Endothelial cell (in vitro differentiated cells): ENCODE results near the gene ERMP1. TPM values are rescaled to one million over a fixed set of nuclear protein-coding genes. Genes with fewer than 3 reads are reported as not detected.
A peak's percentile ranks its signal among the peaks of the same experiment; 100 is the strongest.
"Not testable (repeated sequence)": the region's sequence is repeated elsewhere in the genome, so short reads cannot be mapped to it uniquely, and the experiment has no call there.

Experiments used
- DNase-seq: peaks from one replicate; pipeline ENCODE4 v3.0.0; 2021; ENCODE audit warnings: low spot score
- H3K27ac Mint-ChIP-seq: one replicate; pipeline ENCODE4 v1.8.0; 2021; ENCODE audit warnings: mixed read lengths, inconsistent platforms; ENCODE audit not compliant: unreplicated experiment
- H3K27me3 Mint-ChIP-seq: one replicate; pipeline ENCODE4 v1.8.0; 2021; ENCODE audit warnings: mild to moderate bottlenecking, moderate library complexity, mixed read lengths, inconsistent platforms; ENCODE audit not compliant: unreplicated experiment
- H3K36me3 Mint-ChIP-seq: one replicate; pipeline ENCODE4 v1.8.0; 2021; ENCODE audit warnings: mild to moderate bottlenecking, low read depth, mixed read lengths, inconsistent platforms; ENCODE audit not compliant: unreplicated experiment
- H3K4me1 Mint-ChIP-seq: one replicate; pipeline ENCODE4 v1.8.0; 2021; ENCODE audit warnings: mild to moderate bottlenecking, mixed read lengths, inconsistent platforms; ENCODE audit not compliant: unreplicated experiment
- H3K4me3 Mint-ChIP-seq: one replicate; pipeline ENCODE4 v1.8.0; 2021; ENCODE audit warnings: mild to moderate bottlenecking, mixed read lengths, inconsistent platforms; ENCODE audit not compliant: unreplicated experiment
- H3K9me3 Mint-ChIP-seq: one replicate; pipeline ENCODE4 v1.8.0; 2021; ENCODE audit warnings: mixed read lengths, inconsistent platforms; ENCODE audit not compliant: unreplicated experiment
- long read RNA-seq: library from polyadenylated mRNA; unstranded; transcript quantifications from one replicate; pipeline ENCODE4 v2.0.0, GENCODE V29; 2020; ENCODE audit not compliant: unreplicated experiment
- total RNA-seq: library from RNA; stranded (reverse); fragmentation: NEBNext Ultra II Directional; extraction: Animal tissue kit (Norgen Biotek cat#: 25700); gene quantifications from one replicate; pipeline ENCODE4 v1.2.1, GENCODE V29; 2021; ENCODE audit not compliant: unreplicated experiment
- TF ChIP-seq, protein P1 (sequence below): fragments of 200-600 bp; sonication (generic); IDR thresholded peaks from one replicate; pipeline ENCODE4 v1.5.0; 2021; ENCODE audit warnings: antibody characterized with exemption; ENCODE audit not compliant: unreplicated experiment

ERMP1 gene, protein sequence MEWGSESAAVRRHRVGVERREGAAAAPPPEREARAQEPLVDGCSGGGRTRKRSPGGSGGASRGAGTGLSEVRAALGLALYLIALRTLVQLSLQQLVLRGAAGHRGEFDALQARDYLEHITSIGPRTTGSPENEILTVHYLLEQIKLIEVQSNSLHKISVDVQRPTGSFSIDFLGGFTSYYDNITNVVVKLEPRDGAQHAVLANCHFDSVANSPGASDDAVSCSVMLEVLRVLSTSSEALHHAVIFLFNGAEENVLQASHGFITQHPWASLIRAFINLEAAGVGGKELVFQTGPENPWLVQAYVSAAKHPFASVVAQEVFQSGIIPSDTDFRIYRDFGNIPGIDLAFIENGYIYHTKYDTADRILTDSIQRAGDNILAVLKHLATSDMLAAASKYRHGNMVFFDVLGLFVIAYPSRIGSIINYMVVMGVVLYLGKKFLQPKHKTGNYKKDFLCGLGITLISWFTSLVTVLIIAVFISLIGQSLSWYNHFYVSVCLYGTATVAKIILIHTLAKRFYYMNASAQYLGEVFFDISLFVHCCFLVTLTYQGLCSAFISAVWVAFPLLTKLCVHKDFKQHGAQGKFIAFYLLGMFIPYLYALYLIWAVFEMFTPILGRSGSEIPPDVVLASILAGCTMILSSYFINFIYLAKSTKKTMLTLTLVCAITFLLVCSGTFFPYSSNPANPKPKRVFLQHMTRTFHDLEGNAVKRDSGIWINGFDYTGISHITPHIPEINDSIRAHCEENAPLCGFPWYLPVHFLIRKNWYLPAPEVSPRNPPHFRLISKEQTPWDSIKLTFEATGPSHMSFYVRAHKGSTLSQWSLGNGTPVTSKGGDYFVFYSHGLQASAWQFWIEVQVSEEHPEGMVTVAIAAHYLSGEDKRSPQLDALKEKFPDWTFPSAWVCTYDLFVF
- 13.4 TPM for total RNA-seq
- long read RNA-seq, full-length matches to known transcripts, result 1 of 1 reads
- long read RNA-seq, partial matches to known transcripts, result 0 of 1 reads
- long read RNA-seq, other reads (novel, unspliced or antisense), result 0 of 1 reads

DNA sequence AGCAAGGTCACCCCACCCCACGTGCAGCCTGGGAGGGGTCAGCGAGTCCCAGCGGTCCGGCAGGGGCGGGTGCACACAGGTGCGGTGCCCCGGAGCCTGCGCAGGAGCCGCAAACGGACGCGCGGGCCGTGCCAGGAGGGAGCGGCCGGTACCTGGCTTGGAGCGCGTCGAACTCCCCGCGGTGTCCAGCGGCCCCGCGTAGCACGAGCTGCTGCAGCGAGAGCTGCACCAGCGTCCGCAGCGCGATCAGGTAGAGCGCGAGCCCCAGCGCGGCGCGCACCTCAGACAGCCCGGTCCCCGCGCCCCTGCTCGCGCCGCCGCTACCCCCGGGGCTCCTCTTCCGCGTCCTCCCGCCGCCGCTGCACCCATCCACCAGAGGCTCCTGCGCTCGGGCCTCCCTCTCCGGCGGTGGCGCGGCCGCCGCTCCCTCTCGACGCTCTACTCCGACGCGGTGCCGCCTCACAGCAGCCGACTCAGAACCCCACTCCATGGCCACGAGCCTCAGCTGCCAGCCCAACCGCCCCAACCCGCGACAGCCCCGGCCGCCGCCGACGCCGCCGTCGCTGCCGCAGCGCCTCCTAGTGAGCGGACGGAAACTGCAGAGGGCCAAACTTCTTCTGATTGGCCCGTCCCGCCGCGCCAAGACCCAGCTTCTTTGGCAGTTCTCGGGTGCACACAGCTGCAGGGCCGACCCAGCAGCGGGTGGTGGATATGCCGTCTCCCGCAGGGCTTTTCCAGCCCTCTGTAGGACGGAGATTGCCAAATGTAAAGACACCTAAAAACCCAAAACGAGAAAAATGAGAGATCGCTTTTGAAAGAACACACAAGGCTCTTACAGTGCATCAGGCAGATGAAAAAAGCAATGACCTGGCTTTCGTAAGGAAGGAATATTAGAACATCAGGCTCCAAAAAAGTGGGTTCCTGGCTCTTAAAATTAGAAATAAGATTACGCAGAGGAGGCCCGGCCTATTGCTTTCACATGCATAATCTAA lies at the start of gene ERMP1:
TSS of gene ERMP1 (minus strand) at position 580 of the 992 bp plus-strand sequence. CDS start at position 490, 90 bp downstream.
- H3K9me3 Mint-ChIP-seq, result no peaks in the 10 kb centered on the region
- peak within 1 kb of the TSS; percentile 48 for H3K27ac Mint-ChIP-seq

DNA sequence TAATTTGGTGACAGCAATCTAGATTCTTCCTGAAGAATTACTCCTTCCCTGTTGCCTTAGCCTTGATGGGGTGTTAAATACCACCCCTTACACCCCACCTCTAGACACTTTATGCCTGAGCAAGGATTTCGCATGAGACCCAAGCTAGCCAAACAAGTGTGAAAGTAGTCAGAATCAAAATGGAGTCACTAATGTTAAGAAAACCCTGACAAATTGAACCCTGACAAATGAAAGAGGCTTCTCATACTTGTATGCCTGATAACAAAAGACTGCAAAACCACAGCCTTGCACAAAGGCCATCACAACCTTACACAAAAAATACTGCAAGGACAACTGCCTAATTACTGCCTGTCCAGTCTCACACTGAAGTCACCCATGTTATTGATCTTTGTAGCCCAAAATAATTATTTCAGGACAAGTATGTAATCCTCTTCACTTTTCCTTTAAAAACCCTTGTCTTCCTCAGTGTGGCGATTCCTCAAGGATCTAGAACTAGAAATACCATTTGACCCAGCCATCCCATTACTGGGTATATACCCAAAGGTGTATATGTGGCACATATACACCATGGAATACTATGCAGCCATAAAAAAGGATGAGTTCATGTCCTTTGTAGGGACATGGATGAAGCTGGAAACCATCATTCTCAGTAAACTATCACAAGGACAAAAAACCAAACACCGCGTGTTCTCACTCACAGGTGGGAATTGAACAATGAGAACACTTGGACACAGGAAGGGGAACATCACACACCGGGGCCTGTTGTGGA lies 49.5 kb upstream of the ERMP1 start:
- H3K36me3 Mint-ChIP-seq, H3K4me3 Mint-ChIP-seq, H3K4me1 Mint-ChIP-seq: not testable (repeated sequence)

More for the DNA sequence above, at the start of gene ERMP1:
- Mint-ChIP-seq H3K27me3 (peaks cover 6% of the 10 kb centered on the region), H3K4me1 (peaks cover 22% of the 10 kb centered on the region), H3K4me3 (peak within 1 kb of the TSS; percentile 93), H3K36me3 (no peaks in the 10 kb centered on the region)
- TF ChIP-seq, protein P1, sequence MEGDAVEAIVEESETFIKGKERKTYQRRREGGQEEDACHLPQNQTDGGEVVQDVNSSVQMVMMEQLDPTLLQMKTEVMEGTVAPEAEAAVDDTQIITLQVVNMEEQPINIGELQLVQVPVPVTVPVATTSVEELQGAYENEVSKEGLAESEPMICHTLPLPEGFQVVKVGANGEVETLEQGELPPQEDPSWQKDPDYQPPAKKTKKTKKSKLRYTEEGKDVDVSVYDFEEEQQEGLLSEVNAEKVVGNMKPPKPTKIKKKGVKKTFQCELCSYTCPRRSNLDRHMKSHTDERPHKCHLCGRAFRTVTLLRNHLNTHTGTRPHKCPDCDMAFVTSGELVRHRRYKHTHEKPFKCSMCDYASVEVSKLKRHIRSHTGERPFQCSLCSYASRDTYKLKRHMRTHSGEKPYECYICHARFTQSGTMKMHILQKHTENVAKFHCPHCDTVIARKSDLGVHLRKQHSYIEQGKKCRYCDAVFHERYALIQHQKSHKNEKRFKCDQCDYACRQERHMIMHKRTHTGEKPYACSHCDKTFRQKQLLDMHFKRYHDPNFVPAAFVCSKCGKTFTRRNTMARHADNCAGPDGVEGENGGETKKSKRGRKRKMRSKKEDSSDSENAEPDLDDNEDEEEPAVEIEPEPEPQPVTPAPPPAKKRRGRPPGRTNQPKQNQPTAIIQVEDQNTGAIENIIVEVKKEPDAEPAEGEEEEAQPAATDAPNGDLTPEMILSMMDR, result peak; percentile 84
- DNase-seq, result peak; percentile 93

DNA sequence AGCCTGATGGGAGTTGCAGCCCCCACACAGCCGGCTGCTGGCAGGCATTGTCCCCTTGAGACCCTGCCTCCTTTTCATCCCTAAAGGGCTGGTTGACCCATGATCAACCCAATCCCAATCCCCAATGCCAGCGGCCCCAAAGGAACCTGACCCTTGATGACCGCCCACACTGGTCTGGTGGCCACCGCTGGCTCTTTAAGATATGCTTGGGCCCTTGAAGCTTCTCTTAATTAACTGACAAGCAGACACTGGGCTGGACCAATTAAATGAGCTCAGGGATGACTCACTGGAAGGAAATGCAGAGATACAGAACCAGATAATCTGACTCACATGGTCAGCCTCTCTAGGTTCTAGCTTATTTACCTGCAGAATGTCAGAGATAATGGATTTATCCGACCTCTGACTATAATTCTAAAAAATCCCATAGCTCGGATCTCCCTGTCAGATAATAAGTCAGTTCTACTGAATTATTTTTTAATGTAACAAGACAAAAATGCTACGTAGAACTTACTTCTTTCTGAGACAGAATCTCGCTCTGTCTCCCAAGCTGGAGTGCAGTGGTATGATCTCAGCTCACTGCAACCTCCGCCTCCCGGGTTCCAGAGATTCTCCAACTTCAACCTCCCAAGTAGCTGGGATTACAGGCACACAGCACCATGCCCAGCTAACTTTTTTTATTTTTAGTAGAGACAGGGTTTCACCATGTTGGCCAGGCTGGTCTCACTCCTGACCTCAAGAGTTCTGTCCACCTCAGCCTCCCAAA lies 46.7 kb upstream of the ERMP1 start:
- Mint-ChIP-seq H3K27ac (no peak overlapping the region), H3K27me3 (peaks cover 4% of the 10 kb centered on the region), H3K4me1 (no peaks in the 10 kb centered on the region), H3K36me3 (peaks cover 6% of the 10 kb centered on the region), H3K4me3 (no peak overlapping the region), H3K9me3 (no peaks in the 10 kb centered on the region)
- DNase-seq, result no peak
- TF ChIP-seq, protein P1, result no peak

More for the DNA sequence above, 49.5 kb upstream of the ERMP1 start:
- not testable (repeated sequence) for DNase-seq, H3K9me3 Mint-ChIP-seq, H3K27me3 Mint-ChIP-seq, H3K27ac Mint-ChIP-seq

DNA sequence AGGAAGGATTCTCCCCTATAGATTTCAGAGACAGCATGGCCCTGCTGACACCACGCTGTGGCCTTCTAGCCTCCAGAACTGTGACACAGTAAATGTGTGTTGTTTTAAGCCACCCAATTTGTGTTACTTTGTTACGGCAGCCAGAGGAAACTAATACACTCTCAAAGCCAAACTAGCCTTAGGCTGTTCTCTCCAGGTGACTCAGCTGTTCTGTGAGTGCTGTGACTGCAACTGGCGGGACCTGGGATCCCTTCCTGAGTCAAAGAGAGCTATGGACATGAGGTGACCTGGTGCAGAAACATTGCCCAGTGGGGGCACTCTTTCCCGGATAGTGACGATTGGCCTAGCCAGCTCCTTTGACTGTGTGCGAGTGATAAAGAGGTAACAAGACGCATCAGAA lies 43.8 kb upstream of the ERMP1 start:
- H3K4me1 Mint-ChIP-seq, result peaks cover 8% of the 10 kb centered on the region
- H3K9me3 Mint-ChIP-seq, result no peaks in the 10 kb centered on the region
- peaks cover 4% of the 10 kb centered on the region for H3K27me3 Mint-ChIP-seq
- TF ChIP-seq, protein P1, result no peak
- no peak overlapping the region for H3K27ac Mint-ChIP-seq
- peaks cover 6% of the 10 kb centered on the region for H3K36me3 Mint-ChIP-seq
- H3K4me3 Mint-ChIP-seq, result no peak overlapping the region
- no peak for DNase-seq
